Psoas muscle (tissue), 8 donors: ENCODE results near the gene TAOK1. TPM values are rescaled to one million over a fixed set of nuclear protein-coding genes. Genes with fewer than 3 reads are reported as not detected.
A peak's percentile ranks its signal among the peaks of the same experiment; 100 is the strongest.

Source experiments
- ATAC-seq, 4 donors: fragments of 200-7000 bp; cut with Tn5 transposase; one replicate each; pipeline ENCODE4 v1.9.1; 2020; ENCODE audit warnings: moderate library complexity in 3 of 4, mild to moderate bottlenecking in 2 of 4
- DNase-seq, 2 donors: peaks; one replicate each; pipeline ENCODE4 v3.0.0-alpha.2; 2020
- H3K27ac ChIP-seq: fragments of 200-600 bp; one replicate; pipeline ENCODE4 v1.8.0; 2022
- H3K27me3 ChIP-seq, 3 donors: fragments of 200-600 bp in 1 of 3; one replicate each; pipeline versions ENCODE4 v1.6.1 to v1.8.0; 2013 to 2022; ENCODE audit warnings: low read length in 2 of 3, mild to moderate bottlenecking in 2 of 3, moderate library complexity in 1 of 3; ENCODE audit not compliant: insufficient read depth in 3 of 3
- H3K36me3 ChIP-seq, 2 donors: fragments of 200-600 bp in 1 of 2; one replicate each; pipeline versions ENCODE4 v1.6.1 to v1.8.0; 2013 to 2022; ENCODE audit warnings: low read depth in 1 of 2, mild to moderate bottlenecking in 1 of 2, moderate library complexity in 1 of 2; ENCODE audit not compliant: insufficient read depth in 1 of 2
- H3K4me1 ChIP-seq: fragments of 200-600 bp; one replicate; pipeline ENCODE4 v1.8.0; 2022
- H3K4me3 ChIP-seq: fragments of 200-600 bp; one replicate; pipeline ENCODE4 v1.8.0; 2022; ENCODE audit warnings: mild to moderate bottlenecking
- H3K9me3 ChIP-seq: fragments of 200-600 bp; one replicate; pipeline ENCODE4 v1.8.0; 2022
- WGBS, 3 donors: extraction: QIAGEN DNeasy Blood & Tissue Kit; methylation state at CpG; one replicate each; pipeline versions ENCODE4 v1.1.6 to v1.1.7; 2013; 5-methylcytosine and 5-hydroxymethylcytosine counted together
- intact Hi-C, 2 donors: fragments of 100-400 bp; cut with DNase I; formaldehyde crosslinking; loops; one replicate each; pipeline versions ENCODE4 v1.11.0 to v1.14.2; 2022
- polyA plus RNA-seq, 3 donors: library from polyadenylated mRNA; stranded (reverse); fragments of 200-250 nt; gene quantifications; one replicate each; pipeline ENCODE4 v1.2.3, GENCODE V29; 2013
- total RNA-seq, 4 donors: library from RNA; stranded (reverse); fragmentation: NEBNext Ultra II Directional in 2 of 4; extraction: Animal tissue kit (Norgen Biotek cat#: 25700) in 2 of 4; gene quantifications; one replicate each; pipeline versions ENCODE4 v1.2.1 to v1.2.4, GENCODE V29; 2021 to 2023
- TF ChIP-seq, protein P1 (sequence below): fragments of 200-600 bp; IDR thresholded peaks from one replicate; pipeline ENCODE4 v1.8.0; 2022; ENCODE audit warnings: antibody characterized with exemption
- donor health status: healthy with polysubstance abuse.
- donor health status: DM: no; HTN: no; CAD: no; lungs with moderate emphysema.
- donor health status: Bipolar disorder and iron deficiency.
- donor health status: healthy.
- donor health status: DM: yes; HTN: yes; CAD: no.
- donor health status: DM: no; HTN: no; CAD: no.
- donor health status: DM: no; HTN: no; CAD: no.
- donor health status: DM: yes; HTN: yes; CAD: no.

TAOK1 gene
- total and polyA plus RNA-seq, 7 donors, result 6.3 to 49.8 (median 42.5) TPM

DNA sequence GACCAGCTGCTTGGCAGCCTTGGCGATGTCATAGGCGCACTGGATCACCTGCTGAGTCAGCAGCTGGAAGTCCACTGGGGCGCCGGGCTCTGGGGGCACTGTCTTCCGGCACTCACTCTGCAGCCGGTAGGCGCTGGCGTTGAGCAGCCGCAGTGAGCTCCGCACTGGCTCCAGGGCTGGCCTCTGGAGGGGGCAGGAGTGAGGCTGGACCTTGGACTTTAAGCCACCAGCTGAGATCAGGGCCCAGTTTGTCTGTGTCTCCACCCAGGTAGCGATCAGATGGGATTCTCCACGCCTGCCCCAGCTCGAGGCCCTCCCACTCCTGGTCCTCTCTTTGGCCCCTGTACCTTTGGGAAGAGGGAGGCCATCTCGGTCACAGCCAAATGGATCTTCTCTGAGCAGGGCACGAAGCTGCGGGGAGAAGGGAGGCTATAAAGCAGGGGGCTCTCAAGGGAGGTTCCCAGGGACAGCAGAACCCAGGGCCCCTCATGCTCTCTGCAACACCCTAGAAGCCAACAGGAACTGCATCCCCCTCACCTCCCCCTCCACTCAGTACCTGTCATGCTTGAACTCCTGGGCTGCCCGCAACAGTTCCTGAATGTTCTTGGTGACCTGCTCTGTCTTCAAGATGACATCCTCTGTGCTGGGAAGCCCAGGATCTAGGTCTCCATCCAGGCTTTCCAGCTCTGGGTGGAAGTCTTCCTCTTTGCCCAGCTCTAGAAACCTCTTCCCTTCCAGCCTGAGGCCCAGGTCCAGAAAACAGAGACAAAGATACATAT is 184.8 kb downstream of the TAOK1 start:
- Histone ChIP-seq H3K27me3 (no peaks in the 10 kb centered on the region), H3K27ac (no peak overlapping the region), H3K4me3 (no peak overlapping the region), H3K36me3 (peaks cover 0 to 67% of the 10 kb centered on the region in 2 donors), H3K9me3 (no peaks in the 10 kb centered on the region), H3K4me1 (peaks cover 11% of the 10 kb centered on the region)
- ATAC-seq (no peak), DNase-seq (peak in 1 of 2 donors; percentile 59)
- 71 to 76% (median 73%) methylated on average over 15 to 17 of the region's 17 CpGs for WGBS, 3 donors
- TF ChIP-seq, protein P1, sequence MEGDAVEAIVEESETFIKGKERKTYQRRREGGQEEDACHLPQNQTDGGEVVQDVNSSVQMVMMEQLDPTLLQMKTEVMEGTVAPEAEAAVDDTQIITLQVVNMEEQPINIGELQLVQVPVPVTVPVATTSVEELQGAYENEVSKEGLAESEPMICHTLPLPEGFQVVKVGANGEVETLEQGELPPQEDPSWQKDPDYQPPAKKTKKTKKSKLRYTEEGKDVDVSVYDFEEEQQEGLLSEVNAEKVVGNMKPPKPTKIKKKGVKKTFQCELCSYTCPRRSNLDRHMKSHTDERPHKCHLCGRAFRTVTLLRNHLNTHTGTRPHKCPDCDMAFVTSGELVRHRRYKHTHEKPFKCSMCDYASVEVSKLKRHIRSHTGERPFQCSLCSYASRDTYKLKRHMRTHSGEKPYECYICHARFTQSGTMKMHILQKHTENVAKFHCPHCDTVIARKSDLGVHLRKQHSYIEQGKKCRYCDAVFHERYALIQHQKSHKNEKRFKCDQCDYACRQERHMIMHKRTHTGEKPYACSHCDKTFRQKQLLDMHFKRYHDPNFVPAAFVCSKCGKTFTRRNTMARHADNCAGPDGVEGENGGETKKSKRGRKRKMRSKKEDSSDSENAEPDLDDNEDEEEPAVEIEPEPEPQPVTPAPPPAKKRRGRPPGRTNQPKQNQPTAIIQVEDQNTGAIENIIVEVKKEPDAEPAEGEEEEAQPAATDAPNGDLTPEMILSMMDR, result no peak
- intact Hi-C loops, result no loop called here

GRCh38 chr17:29575511-29576213 is 185.5 kb downstream of the TAOK1 start:
- TF ChIP-seq, protein P1, result no peak
- peaks cover 0 to 73% of the 10 kb centered on the region in 2 donors for H3K36me3 ChIP-seq
- H3K4me3 ChIP-seq, result no peak overlapping the region
- no peaks in the 10 kb centered on the region for H3K9me3 ChIP-seq
- no peak overlapping the region for H3K27ac ChIP-seq
- peaks cover 11% of the 10 kb centered on the region for H3K4me1 ChIP-seq
- ATAC-seq (no peak), DNase-seq (no peak)
- 86 to 92% (median 89%) methylated on average over 28 of the region's 28 CpGs for WGBS, 3 donors
- no peaks in the 10 kb centered on the region for H3K27me3 ChIP-seq
- intact Hi-C loops, result no loop called here

DNA sequence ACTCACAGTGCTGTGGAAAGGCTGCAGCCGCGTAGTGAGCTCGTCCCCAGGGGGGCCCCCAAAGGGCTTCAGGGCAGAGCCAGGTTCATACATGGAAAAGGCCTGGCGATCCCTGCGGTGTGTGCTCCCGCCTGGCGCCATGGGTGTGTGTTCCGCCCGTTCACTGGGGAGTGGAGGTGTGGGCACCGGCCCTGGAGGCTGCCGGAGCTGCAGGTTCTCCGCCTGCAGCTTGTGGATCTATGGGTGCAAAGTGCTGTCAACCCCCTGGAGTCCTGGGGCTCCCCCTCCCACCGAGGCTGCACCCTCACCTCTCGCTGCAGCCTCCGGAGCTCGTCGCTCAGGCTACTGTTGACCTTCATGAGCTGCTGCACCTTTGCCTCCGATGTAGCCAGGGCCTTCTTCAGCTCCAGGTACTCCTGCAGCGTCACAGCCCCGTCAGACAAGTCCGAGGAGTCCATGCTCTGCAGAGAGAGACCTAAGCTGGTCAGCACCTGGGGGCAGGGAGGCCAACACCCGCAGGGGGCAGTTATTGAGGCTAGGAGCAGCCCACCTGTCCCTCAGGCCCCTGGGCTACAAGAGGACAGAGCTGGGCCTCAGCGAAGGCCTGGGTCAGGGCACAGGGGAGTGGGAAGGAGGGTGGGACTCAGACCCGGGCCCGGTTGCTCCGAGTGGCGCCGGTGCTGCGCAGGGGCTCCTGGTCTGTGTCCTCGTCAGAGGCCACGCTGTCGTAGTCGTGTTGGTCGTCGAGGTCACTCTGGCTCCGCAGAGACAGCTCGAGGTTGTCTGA is 186.2 kb downstream of the TAOK1 start:
- Histone ChIP-seq H3K27me3 (no peaks in the 10 kb centered on the region), H3K9me3 (no peaks in the 10 kb centered on the region), H3K27ac (no peak overlapping the region), H3K36me3 (peaks cover 0 to 81% of the 10 kb centered on the region in 2 donors), H3K4me1 (peaks cover 16% of the 10 kb centered on the region), H3K4me3 (no peak overlapping the region)
- WGBS, 3 donors, result 86 to 90% (median 90%) methylated on average over 36 to 37 of the region's 37 CpGs
- intact Hi-C loops, result no loop called here
- DNase-seq (peak in 1 of 2 donors; percentile 50), ATAC-seq (no peak)
- TF ChIP-seq, protein P1, result no peak

- DNase-seq (peak in 1 of 2 donors; percentile 48), ATAC-seq (no peak)
- no peaks in the 10 kb centered on the region for H3K9me3 ChIP-seq
- intact Hi-C loops, result no loop called here
- H3K4me1 ChIP-seq, result peaks cover 15% of the 10 kb centered on the region
- no peak overlapping the region for H3K27ac ChIP-seq
- TF ChIP-seq, protein P1, result no peak
- no peaks in the 10 kb centered on the region for H3K27me3 ChIP-seq
- H3K36me3 ChIP-seq, result peaks cover 0 to 87% of the 10 kb centered on the region in 2 donors
- WGBS, 3 donors, result 84 to 90% (median 86%) methylated on average over 9 of the region's 9 CpGs
- no peak overlapping the region for H3K4me3 ChIP-seq
Measured at GRCh38 chr17:29577001-29577370, 186.8 kb downstream of the TAOK1 start.
